Measurements from ENCODE around the gene PRSS53. TPM values are rescaled to one million over a fixed set of nuclear protein-coding genes. Genes with fewer than 3 reads are reported as not detected.

The PRSS53 gene
- total RNA-seq, 1 experiment from 2014 or later: 3.8 TPM

- POLR2A ChIA-PET (ENCODE audit: unreplicated experiment): no interaction called here
- BruUV-seq (replicated peaks): no TSS peak
- Histone ChIP-seq H3K79me2 (ENCODE audit: low read length) (no peaks in the 10 kb centered on the region), H3K4me3 (ENCODE audit: low read length) (no peak overlapping the region), H3K4me2 (ENCODE audit: low read length) (no peak overlapping the region), H3K27me3 (ENCODE audit: low read length) (no peaks in the 10 kb centered on the region), H2AFZ (ENCODE audit: low read length) (no peak overlapping the region), H3K36me3 (ENCODE audit: low read depth, low read length) (no peaks in the 10 kb centered on the region; the same call in 1 of the 2 replicates), H3K9ac (ENCODE audit: low read length) (no peak overlapping the region), H3K4me1 (ENCODE audit: insufficient read depth, low read length) (peaks cover 34% of the 10 kb centered on the region), H3K9me3 (ENCODE audit: low read length) (no peaks in the 10 kb centered on the region), H3F3A (ENCODE audit: low read length, unreplicated experiment) (no peaks in the 10 kb centered on the region), H3K27ac (ENCODE audit: low read length) (peak overlapping the region; percentile 18; the same call in 1 of the 2 replicates), H4K20me1 (ENCODE audit: low read length) (no peaks in the 10 kb centered on the region), H3K9me2 (replicated peaks; ENCODE audit: low read length) (no peaks in the 10 kb centered on the region)
- no peak for DNase-seq
- no peak for ATAC-seq
- CTCF ChIA-PET: no interaction called here
- TF ChIP-seq EZH2 (IDR thresholded peaks at IDR 0.05; ENCODE audit: low read length, unreplicated experiment): no peak
- no peak for TF ChIP-seq EZH2phosphoT487 (IDR thresholded peaks at IDR 0.05; ENCODE audit: borderline replicate concordance, low read length)
- TF ChIP-seq, protein P1, sequence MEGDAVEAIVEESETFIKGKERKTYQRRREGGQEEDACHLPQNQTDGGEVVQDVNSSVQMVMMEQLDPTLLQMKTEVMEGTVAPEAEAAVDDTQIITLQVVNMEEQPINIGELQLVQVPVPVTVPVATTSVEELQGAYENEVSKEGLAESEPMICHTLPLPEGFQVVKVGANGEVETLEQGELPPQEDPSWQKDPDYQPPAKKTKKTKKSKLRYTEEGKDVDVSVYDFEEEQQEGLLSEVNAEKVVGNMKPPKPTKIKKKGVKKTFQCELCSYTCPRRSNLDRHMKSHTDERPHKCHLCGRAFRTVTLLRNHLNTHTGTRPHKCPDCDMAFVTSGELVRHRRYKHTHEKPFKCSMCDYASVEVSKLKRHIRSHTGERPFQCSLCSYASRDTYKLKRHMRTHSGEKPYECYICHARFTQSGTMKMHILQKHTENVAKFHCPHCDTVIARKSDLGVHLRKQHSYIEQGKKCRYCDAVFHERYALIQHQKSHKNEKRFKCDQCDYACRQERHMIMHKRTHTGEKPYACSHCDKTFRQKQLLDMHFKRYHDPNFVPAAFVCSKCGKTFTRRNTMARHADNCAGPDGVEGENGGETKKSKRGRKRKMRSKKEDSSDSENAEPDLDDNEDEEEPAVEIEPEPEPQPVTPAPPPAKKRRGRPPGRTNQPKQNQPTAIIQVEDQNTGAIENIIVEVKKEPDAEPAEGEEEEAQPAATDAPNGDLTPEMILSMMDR (conservative IDR thresholded peaks at IDR 0.05; ENCODE audit: low read depth, low read length): no peak
- intact Hi-C loops (cut with micrococcal nuclease): no loop called here
Observed at GRCh38 chr16:31130336-31130891, 41.7 kb upstream of the PRSS53 start.

DNA sequence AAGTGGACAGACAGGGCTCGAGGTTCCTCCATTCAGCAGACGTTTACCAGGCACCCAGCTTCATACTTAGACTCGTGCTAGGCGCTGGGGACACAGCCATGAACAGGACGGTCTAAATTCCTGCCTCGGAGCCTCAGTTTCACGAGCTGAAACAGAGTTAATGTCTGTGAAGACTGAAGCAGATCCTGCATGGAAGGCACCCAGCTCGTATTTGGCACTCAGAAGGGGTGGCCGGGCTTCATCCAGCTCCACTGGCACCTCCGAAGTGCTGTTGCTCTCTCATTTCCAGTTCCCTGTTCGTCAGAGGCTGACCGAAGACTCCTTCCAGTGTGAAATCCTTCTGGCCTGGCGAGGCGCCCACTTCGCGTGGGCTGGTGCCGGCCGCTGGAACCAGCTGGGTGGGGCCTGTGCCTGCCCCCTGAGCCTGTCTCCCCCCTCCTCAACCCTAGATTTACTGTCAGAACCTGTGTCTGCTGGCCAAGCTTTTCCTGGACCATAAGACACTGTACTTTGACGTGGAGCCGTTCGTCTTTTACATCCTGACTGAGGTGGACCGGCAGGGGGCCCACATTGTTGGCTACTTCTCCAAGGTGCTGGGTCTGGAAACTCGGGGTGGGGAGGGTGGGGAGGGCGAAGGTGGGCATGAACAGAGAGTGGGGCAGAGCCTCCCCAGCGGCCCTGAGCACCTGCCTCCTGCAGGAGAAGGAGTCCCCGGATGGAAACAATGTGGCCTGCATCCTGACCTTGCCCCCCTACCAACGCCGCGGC, 41.0 kb upstream of the PRSS53 start:
- H3F3A ChIP-seq (ENCODE audit: low read length, unreplicated experiment): no peaks in the 10 kb centered on the region
- no peaks in the 10 kb centered on the region for H4K20me1 ChIP-seq (ENCODE audit: low read length)
- no peak overlapping the region for H3K4me2 ChIP-seq (ENCODE audit: low read length)
- no peaks in the 10 kb centered on the region for H3K79me2 ChIP-seq (ENCODE audit: low read length)
- CTCF ChIA-PET: no interaction called here
- ATAC-seq (no peak), DNase-seq (no peak)
- H3K9ac ChIP-seq (ENCODE audit: low read length): no peak overlapping the region
- POLR2A ChIA-PET (ENCODE audit: unreplicated experiment): no interaction called here
- peak overlapping the region; percentile 72 for H3K27ac ChIP-seq (ENCODE audit: low read length)
- no peaks in the 10 kb centered on the region for H3K27me3 ChIP-seq (ENCODE audit: low read length)
- H2AFZ ChIP-seq (ENCODE audit: low read length): no peak overlapping the region
- no peaks in the 10 kb centered on the region for H3K9me2 ChIP-seq (replicated peaks; ENCODE audit: low read length)
- no peaks in the 10 kb centered on the region for H3K9me3 ChIP-seq (ENCODE audit: low read length)
- H3K4me3 ChIP-seq (ENCODE audit: low read length): no peak overlapping the region
- peaks cover 31% of the 10 kb centered on the region for H3K4me1 ChIP-seq (ENCODE audit: insufficient read depth, low read length)
- H3K36me3 ChIP-seq (ENCODE audit: low read depth, low read length): no peaks in the 10 kb centered on the region; the same call in 1 of the 2 replicates
- intact Hi-C loops (cut with micrococcal nuclease): no loop called here
- no TSS peak for BruUV-seq (replicated peaks)
- TF ChIP-seq EZH2 (IDR thresholded peaks at IDR 0.05; ENCODE audit: low read length, unreplicated experiment) (no peak), EZH2phosphoT487 (IDR thresholded peaks at IDR 0.05; ENCODE audit: borderline replicate concordance, low read length) (no peak)
- TF ChIP-seq, protein P1 (conservative IDR thresholded peaks at IDR 0.05; ENCODE audit: low read depth, low read length): no peak
